GM21528 (cell line): ENCODE data around the gene ZNF662.

ENCODE experiments used
- ATAC-seq: cut with Tn5 transposase; IDR thresholded peaks from one replicate; pipeline ENCODE4 v1.9.1; 2021; ENCODE audit warnings: mild to moderate bottlenecking, moderate library complexity; ENCODE audit not compliant: unreplicated experiment, low FRiP score

The ZNF662 gene

DNA sequence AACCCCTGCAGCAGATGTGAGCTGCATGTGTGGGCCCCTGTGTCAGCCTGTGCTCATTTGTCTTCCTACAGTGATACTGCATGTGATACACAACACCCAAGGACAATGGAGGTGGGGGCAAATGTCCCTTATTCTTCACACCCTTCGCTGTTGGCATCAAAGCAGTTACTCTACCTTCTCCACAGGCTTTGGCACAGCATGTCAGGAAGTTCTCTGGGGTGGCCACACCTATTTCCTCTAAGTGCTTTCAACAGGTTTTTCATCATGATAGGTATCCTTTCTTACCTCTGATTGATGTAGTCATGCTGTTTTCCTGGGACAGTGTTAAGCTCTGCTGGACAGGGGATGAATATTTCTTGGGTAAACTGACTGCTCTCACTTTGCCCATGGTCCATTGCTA is 29.5 kb downstream of the ZNF662 start:
- no peak for ATAC-seq

DNA sequence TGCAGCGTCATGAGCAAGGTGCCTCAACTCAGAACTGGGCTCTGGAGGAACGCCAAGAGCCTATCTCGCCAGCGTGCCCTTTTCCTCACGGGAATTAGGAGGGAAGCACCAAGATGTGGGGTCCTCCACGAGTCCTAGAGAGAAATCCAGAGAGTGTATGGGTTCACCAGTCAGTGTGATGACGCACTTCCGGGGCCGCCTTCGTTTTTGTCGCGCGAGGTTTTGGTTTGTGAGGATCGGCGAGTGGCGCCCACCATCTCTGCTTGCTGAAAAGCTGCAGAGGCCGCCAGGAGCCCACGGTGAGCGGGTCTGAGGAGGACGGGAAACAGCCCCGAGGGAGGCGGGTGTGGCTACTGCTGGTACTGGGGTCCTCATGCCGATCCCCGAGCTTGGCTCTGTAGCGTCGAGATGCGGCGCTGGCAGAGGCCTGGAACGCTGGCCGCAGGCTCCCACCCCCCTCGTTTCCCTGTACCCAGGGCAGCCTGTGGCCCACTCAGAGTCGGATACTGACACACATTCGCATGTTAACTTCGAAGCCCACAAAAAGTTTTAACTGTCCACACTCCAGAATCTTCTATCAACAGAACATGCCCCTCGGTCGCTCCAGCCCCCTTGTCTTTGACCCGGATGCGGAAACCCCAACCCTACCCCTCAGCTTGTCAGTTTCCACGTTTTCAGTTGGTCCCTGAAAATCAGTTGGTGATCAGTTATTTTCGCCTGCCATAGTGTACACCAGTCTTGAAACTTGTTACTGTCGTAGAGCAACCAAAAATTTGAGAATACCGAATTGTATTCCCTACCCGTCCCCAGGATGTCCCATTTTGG is 30.4 kb downstream of the ZNF662 start:
- ATAC-seq: no peak

DNA sequence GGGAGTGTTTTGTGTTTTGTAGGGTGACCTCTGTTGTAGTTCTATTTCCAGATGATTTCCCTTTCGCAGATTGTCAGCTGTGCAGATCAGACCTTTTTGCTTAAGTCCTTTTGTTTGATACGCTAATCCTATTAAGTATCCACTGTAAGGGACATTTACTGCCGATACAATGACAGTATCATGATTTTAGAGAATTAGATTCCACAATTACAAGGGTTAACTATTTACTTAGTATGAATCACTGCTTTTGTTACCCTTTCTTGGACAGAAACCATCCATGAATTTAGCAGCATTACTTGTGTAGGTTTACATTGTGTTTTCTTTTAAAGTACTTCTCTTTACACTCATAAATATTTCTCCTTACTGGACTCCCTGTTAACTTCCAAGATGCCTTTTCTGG is 31.4 kb downstream of the ZNF662 start:
- ATAC-seq: no peak

DNA sequence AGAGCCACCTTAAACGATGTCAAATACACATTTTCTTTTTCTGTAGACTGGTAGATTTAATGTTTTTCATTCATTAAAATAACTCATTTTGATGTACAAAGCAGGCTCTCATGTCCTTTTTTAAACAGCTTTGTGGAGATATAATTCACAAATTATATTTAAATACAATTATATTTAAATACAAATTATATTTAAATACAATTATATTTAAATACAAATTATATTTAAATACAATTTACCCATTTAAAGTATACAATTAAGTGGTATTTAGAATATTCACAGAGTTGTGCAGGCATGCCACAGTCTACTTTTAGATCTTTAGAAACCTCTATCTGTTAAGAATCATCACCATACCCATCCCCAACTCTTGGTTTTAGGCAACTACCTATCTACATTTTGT is 36.8 kb downstream of the ZNF662 start:
- ATAC-seq: no peak

DNA sequence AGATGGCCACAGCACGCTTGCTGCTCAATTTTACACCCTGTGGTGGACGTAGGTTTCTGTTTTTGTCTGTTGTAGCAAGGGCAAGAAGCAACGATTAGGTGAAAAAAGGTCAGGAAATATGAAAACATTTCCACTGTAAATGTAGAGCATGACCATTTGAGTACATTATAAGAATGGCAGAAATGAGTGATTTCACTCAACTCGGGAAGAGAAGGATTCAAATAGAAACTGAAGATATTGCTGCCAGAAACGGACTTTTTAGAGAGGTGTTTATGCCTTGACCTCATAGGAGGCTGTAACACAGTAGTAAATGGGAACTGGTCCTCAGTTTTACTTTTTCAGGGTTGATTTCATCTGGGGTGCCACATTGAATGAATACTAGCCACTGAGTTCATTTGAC is 40.1 kb downstream of the ZNF662 start:
- no peak for ATAC-seq

DNA sequence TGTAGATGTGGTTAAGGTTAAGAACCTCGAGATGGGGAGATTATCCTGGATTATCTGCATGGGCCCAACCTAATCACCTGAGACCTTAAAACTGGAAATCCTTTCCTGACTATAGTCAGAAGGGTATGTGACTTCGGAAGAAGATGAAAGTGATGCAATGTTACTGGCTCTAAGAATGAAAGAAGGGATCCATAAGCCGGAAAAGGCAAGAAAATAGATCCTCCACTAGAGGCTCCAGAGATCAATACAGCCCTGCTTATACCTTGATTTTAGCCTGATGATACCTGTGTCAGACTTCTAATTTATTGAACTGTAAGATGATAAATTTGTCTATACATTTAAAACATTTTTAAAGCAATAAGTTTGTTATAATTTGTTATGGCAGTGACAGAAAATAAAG is 51.6 kb downstream of the ZNF662 start:
- no peak for ATAC-seq

DNA sequence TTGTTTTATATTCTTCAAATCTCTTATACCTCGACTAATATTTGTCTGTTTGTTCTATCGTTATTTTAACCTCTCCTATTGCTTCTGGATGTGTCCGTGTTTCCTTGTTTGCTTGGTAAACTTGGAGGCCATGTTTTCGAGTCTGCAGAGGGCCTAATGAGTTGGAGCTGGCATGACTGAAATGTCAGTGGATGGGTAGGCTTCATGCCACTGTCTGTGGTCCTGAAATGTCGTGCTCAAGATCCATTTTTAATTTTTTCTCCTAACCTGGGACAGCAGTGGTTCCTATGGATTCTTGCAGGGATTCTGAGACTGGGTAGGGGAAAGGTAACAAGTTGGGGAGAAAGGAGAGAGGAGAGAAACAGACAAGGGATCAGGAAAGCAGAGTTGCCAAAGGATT is 54.3 kb downstream of the ZNF662 start:
- no peak for ATAC-seq

DNA sequence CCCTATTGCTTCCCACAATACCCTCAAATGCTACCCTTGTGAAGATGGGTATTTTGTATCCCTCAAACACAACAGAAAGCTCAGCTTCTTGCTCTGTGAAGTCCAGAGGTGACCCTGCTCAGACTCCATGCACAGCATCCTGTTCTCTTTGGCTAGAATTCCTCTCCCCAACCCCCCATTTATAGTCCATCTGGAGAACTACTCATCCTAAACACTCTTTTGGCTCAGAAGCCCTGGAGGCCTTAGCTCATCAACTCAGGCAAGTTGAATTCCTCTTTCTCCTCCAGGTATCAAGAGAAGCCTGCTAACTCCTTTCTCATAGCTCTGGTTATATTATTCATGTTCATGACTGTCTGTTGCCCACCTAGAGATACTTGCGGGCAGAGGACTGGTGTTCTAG is 54.8 kb downstream of the ZNF662 start:
- ATAC-seq: no peak

DNA sequence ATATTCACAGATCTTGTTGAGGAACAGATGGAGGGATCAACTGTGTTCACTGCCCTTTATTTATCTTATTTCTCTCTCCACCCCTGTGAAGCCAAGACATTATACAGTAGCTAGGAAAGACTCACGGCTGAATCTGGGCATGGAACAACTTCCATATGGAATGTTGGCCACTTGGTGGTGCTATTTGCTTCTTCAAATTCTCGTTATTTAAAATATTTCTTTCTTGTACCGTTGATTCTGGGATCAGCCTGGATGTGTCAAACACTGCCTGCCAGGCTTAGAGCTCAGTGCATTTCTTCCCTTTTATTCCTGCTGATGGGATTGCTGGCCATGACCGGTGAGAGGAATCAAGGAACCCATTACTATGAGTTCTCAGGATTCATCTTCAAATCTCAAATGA is 55.7 kb downstream of the ZNF662 start:
- no peak for ATAC-seq

DNA sequence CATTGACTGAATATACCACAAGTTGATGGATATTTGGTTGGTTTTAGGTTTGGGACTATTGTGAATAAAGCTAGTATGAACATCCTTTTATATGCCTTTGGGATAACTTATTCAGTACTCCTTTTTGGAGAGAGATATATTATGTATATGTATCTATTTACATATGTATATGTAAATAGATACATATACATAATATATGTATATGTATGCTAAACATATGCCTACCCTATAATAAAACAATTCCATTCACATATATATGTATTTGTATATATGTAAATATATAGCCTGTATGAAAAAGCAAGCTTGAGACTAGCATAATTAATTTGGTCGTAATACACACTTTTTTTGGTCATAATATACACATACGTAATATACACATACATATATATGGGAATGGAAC is 57.3 kb downstream of the ZNF662 start:
- ATAC-seq: no peak

DNA sequence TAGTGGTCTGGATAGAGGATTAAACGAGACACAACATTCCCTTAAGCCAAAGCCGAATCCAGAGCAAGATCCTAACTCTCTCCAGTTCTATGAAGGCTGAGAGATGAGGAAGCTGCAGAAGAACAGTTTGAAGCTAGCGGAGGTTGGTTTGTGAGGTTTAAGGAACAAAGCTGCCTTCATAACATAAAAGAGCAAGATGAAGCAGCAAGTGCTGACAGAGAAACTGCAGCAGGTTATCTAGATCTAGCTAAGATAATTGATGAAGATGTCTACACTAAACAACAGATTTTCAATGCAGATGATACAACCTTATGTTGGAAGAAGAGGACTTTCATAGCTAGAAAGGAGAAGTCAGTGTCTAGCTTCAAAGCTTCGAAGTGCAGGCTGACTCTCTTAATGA is 58.3 kb downstream of the ZNF662 start:
- no peak for ATAC-seq
